Stimulated activated CD4-positive, alpha-beta T cell treated with anti-CD3 and anti-CD28 coated beads, Interleukin-1b, Interleukin-23, amount 100 ng/mL, for 24 hours (primary cell): ENCODE results near the gene MYEOV.
A peak's percentile ranks its signal among the peaks of the same experiment; 100 is the strongest.

Source experiments
- DNase-seq, 4 experiments: peaks; one replicate each; pipeline ENCODE4 v3.0.0-alpha.2; 2020; ENCODE audit warnings: low read depth in 4 of 4, low spot score in 1 of 4

Gene MYEOV

DNA sequence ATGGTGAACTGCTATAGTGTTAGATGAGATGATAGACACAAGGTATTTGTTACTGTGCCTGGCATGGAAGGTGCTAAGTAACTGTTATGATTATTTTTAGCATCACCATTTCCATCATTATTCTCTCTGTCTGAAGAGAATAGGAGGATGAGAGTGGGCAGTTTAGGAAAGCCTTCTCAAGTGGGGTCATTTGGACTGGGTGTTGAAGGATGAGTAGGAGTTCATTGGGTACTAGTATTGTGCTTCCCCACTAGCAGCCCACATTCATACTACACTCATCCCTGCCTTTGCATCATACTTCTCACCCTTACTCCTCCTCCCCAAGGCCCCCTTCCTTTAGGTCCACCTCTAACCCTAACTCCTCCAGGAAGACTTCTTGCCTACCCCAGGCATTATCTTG lies 20.6 kb downstream of the MYEOV start:
- DNase-seq = no peak

DNA sequence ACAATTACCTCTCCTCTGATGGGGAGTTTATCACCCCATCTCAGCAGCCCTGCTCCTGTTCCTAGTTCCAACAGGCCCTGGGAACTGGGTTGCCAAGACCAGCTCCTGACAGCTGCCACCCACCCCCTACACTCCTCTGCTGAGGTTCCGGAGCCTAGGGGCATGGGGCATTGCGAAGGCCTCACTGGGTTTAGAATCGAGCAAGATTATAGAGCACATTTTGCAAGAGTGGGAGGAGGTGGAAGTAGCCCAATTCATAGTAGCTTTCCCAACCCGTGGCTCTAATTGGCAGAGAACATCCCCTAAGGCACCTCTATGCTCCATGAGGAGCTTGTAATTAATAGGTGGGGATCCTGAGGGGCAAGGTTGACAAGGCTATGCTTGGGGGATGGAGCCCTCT lies 23.0 kb downstream of the MYEOV start:
- DNase-seq = no peak

DNA sequence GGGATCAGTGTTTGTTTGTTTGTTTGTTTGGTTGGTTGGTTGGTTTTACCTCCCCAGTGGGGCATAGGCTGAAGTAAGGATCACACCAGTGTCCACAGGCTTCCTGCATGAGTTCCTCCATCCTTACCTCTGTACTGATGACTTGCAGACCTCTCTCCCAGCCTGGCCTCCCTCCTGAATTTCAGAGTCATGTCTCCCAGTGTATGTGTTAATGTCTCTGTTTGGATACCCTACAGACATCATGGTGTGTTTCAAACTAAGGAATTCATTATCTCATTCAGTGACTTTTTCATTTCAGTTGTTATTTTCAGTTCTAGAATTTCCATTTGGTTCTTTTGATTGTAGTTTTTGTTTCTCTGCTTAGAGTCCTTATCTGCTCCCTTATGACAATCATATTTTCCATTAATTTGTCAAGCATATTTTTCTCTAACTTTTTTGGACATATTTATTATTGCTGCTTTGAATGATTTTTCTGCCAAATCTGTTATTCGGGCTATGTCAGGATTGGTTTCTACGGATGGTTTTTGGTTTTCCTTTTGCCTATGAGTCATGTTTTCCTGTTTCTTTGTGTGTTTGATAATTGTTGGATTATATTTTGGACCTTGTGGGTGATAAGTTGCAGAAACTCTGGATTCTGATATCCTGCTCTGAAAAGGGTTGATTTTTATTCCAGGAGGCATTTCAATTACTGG lies 23.6 kb downstream of the MYEOV start:
- DNase-seq = no peak

DNA sequence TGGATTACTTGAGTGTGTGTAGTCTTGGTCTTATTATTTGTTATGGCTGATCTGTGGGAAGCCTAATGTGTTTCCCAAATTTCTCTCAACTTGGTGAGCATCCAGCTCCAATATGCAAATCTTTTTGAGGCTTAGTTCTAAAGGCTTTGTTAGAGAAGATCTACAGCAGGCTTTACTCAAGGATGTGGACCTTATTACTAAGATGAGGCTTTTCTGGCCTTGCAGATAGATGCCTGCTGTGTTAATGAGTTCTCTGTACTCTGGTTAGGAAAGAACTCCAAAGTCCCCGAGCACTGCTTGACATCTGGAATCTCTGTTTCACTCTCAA lies 24.1 kb downstream of the MYEOV start:
- DNase-seq = no peak

DNA sequence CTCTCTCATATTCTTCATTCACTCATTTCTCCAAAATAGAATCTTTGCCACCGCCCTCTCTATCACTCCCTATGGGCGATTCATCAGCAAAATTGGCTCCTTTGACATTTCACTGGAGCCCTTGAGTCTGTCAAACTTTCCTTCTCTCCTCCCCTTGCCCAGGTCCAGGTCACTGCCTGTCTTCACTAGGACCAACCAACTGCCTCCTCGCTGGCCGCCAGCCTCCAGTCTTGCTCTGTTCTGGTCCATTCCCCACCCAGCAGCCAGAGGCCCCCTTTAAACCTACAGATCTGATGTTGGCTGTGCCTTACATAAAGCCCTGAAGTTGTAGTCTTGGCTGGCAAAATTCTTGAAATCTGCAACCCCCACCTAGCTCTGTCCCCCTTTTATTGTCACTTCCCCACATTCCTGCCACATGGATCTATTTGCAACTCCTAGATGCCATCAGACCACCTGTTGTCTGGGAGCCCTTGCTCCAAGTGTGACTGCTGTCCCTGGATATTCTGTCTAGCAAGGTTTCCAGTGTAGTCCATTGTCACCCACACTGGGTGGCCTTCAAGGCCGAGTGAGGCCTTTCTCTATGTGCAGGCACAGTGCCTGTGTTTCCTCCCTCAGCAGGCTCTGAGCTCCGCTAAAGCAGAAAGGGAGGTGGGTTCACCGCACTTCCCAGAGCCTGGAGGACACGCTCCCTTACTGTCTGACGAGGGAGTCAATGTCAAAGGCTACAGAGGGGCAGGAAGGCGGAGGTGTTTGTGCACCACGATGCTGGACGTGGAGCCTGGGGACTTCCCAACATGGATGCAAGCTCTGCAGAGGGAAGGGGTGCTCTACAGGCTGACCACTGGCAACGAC lies 25.5 kb downstream of the MYEOV start:
- DNase-seq = no peak

DNA sequence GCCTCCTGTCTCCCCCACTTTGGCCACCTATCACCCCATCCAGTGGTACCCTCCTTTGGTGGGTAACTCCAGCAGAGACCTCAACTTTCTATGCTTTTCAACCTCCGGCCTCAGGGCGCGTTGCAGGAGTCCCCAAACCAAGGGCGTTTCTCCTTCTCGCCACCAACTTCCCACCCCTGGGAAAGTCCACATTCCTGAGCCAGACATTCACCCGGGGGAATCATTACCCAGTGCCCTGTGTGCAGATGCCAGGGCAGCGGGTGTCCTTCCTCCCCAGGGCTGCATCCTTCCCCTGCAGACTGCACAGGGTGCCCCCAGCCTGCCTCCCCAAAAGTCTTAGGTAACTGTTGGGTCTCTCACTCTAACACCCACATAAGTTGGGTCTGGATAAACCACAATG lies 26.4 kb downstream of the MYEOV start:
- DNase-seq = no peak

DNA sequence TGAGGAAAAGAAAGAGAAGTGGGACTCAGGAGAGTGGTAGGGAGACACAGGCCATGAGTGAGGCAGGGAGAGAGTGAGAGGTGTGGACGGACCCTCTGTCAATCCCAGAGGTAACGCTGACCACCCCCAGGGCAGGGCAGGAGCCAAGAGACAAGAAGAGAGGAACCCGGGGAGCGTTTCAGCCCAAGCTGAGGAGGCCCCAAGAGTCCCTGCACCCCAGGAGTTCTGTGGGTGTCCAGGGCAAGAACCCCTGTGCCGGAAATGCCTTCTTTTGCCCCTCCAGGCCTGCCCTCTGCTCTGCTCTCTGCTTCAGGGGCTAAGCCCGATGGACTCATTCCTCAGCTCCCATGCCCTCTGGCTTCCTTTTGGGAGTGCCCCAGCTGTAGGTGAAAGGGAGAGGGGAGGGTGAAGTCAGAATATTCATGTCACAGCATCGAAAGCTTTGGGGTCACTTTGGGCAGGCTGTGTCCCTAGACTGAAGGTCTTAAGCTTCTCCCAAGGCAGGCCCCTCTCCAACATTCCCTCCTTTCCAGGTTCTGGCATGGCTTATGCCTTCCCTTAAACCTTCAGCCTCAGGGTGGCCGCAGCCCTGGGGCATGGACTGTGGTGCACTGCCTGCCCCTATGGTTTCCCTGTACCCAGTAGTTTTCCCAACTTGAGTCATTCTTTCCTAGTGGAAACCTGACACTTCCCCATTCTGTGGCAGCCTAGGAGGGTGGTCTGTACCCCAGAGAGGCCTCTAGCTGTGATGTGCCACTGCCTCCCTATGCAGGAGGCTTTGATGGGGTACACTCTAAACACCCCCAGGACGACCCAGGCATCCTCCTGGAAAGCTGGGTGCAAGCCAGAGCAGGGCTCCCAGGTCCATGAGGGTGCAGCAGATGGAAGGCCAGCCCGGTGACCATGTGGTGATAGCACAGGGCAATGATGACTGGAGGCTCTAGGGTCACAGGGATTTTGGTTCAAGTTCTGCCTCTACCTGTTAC lies 27.1 kb downstream of the MYEOV start:
- DNase-seq = no peak

DNA sequence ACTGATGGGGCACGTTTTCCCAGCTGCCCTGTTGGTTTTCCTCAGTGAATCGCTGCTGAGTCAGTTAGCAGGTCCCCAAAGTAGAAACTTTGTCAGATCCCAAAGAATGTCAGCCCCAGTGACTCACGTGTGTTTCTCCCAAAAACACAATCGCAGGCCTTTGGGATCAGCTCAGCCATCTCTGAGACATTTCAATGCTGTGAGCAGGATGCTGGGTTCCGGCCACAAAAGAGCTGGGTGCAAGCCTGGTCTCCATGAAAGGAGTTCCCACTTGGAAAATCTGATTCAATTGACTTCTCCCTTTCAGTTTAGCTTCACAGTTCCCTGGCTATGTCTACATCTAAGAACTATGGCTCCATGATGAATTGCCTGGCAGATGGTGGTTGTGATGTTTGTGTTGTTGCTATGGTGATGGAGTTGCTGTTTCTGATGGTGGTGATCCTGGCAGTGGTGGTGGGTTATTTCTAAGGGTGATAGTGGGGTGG lies 28.0 kb downstream of the MYEOV start:
- no peak for DNase-seq

DNA sequence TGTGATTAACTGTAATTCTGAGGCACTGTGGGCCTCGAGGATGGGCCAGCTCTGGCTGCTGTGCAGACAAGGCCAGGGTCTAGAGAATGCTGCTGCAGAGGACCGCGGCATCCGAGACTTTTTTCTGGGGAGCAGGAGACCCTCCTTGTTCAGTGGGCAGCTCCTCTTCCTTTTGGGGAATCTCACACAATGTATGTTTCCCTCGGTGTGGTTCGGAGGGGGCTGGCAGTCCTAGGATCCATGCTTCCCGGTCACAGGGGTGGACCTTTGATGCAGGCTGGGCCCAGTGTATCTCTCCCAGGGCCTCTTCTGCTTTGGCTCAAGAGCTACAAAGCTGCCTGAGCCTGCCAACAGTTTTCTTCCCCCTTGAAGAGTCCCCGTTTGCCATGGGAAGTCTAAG lies 31.5 kb downstream of the MYEOV start:
- no peak for DNase-seq

DNA sequence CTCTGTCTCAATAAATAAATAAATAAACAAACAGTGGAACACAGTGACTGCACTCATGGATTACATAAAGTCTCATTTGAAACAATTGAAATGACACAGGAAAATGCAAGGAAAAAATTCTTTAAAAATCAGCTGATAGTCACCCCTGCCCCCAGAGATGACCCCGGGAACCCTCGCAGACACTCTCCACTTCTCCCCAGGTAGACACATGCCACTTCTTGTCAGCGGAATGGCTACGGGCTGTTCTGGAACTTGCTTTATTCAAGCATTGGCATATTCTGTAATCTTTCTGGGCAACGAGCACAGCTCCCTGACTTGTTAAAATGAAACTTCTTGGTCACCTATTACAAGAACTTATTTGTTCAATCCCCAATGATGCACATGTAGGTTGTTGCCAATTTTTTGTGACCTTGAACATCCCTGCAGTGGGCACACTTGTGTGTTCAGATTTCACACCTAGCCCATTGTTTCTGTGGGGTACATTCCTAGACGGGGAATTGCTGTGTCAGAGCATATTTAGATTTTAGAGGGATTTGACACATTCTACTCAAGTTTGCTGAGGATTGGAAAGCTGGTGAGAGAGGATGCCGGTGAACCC lies 32.8 kb downstream of the MYEOV start:
- DNase-seq = no peak

DNA sequence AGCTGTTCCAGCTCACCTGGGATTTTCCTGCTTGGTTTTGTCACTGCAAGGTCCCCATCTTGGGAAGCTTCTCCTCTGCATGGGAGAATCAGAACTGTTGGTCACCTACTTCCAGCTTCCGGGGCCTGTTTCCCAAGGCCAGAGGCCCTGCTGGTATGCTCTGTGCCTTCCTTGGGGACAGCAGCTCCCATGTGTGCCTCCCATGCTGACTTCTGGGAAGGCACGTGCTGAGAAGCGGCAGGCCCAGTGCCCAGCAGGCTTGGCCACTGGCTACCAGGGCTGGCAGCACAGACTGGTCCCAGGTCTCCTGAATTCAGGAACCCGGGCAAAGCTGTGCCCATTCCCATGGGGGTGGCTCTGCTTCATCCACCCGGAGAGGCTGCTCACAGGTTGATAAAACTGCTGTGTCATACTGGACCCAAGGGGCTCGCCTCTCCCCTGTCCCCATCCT lies 33.8 kb downstream of the MYEOV start:
- no peak for DNase-seq

DNA sequence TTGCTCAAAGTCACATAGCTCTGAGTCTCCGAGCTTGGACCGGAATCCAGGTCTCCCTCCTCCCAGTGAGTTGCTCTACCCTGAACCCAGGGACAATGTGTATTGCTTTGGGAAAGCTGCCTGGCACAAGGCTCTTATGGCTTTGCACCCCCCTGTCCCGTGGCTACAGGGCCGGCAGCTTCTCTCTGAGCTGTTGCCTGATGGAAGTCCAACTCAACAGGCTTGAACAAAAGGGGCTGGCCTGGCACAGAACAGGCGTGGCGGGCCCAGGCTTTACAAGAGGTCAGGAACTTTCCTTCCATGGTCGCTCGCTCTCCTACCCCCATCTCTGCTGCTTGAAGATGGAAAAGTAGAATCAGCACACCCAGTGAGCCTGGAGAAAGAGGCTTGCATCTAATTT lies 34.3 kb downstream of the MYEOV start:
- DNase-seq = no peak

DNA sequence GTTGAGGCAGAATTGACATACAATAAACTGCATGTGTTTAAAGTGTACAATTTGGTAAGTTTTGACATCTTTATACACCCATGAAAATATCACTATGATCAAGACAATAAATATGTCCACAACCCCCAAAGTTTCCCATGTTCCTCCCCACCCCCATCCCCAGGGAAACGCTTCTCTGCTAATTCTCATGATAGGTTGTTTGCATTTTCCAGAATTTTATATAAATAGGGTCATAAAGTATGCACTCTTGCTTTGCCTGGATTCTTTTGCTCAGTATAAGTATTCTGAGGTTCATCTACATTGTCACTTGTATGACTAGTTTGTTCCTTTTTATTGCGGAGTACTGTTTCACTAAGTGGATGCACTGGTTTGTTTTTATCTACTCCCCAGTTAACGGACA lies 35.6 kb downstream of the MYEOV start:
- no peak for DNase-seq

DNA sequence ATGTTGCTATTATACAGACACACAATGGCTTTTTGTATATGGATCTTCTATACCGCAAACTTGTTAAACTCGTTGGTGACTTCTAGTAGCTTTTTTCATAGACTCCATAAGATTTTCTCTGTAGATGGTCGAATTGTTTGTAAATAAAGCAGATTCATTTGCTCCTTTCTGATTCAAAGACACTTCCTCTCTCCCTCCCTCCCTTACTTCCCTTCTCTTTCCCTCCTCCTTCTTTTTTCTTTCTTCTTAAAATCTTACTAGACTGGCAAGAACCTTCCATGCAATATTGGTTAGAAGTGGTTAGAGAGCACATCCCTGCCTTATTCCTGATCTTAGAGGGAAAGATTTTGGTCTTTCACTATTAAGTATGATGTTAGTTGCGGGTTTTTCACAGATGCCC lies 36.4 kb downstream of the MYEOV start:
- DNase-seq = no peak

DNA sequence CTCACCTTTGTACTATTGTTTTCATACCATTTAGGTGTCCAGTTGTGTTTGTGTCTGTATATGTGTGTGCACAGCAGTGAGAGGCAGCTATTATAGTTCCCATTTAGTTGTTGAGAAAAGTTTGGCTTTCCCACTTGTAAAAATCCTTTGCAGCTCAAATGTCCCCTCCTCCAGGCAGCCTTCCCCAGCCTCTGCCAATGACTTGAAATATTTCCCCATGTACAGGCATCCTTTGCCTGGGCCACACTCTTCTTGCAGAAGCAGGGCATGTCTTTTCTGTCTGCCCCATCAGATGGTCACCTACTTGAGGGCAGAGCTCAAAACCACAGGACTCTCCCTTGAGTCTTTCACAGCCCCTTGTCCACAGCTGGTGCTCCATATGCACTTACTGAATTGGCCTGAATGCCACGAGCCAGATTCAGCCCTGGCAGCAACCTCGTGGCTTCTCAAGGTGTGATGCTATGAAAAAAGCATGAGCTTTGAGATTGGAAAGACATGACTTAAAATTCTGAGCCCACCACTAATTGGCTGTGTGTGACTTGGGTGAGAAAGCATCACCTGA lies 39.3 kb downstream of the MYEOV start:
- no peak for DNase-seq

DNA sequence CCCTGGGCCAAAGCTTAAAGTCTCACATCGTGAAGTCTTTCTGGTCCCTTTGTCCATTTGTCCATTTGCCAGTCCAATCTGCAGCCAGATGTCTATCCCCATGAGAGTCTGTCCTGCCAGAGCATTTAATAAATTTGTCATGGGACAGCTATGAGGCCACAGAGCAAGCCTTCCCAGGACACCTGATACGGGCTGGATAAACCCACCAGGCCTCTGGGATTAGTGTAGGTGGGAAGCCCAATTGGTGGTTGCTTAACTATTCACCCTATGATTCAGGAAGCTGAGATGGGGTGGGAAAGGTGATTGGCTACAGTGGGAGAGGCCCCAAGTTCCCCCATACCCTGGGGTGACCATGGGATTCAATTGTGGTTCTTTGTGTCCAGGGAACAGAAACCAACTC lies 39.9 kb downstream of the MYEOV start:
- no peak for DNase-seq

DNA sequence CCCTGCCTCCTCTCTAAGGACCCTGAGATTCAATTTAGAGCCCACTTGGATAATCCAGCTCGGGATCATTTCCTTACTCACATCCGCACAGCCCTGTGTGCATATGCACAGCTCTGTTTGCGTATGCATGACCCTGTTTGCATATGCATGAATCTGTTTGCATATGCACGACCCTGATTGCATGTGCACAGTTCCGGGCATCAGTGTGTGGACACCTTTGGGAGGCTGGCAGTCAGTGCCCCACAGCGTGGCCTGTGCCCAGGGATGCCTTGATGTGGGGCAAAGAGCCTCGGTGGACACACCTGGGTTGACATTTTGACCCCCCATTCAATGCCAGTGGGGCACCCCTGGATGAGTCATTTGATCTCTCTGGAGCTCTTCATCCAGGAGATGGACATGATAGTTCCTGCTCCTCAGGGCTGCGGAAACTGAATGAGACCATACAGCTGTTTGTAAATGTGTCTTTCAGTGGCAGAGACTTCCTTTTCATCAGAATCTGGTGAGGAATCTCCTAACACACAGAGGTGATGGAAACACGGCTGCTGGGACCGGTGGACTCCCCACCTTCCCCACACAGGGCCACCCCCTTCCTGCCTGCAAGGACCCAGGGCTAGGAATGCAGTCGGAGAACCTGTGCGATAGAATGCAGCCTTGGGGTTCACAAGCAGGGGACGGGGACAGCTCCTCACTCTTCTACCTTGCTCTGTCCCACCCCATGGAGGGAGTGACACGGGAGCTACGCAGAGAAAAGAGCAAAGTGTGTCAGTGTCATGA lies 41.2 kb downstream of the MYEOV start:
- no peak for DNase-seq

DNA sequence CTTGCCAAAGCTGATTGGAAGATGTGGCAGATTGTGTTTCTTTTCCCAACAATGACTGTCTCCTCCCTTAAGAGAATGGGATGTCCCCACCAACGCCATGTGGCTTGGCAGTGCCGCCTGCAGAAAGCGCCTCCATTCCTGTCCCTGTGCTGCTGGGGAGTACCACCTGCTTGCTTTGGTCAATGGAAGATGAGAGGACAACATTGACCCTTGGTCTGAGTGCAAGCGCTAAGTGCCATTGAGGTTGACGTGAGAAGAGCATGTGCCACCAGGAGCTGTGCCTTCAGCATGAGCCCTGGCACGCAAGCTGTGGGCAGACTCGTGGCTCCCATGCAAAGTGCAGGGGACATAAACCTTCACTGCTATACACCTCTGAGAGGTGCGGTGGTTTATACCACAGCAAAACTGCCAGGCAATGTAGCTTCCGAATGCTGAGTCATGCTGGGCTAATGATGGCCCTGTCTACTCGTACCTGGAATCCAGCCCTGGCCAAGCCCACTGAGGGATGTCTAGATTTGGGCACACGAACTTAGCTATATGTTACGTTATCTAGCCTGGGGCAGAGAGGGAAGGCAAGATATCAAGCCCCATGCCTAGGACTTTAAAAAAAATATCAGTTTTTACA lies 41.9 kb downstream of the MYEOV start:
- DNase-seq = no peak

DNA sequence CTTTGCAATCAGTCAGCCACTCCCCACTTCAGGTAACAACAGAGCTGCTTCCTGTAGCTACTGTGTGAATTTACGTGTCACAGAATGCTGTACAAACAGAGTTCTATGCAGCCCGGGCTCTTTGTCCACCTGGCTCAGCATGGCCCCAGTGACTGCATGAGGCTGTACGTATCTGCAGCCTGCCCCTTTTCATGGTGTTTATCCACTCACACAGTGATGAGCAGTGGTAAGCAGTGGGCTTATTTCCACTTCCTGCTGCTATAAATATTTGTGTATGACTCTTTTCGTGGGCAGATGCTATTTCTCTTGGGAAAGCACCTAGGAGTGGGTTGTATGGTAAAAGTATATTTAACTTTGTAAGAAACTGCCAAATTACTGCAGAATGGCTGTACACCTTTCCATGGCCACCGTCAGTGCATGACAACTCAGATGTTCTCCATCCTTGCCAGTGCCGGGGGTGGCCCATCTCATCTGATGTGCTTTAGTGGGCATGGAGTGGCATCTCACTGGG lies 43.3 kb downstream of the MYEOV start:
- peak in 3 of 4 experiments; percentile 20 to 25 (median 21) for DNase-seq
